ENCODE data around the gene REV3L. TPM values are rescaled to one million over a fixed set of nuclear protein-coding genes. Genes with fewer than 3 reads are reported as not detected.
"Not testable (repeated sequence)": the region's sequence is repeated elsewhere in the genome, so short reads cannot be mapped to it uniquely, and the experiment has no call there.

The REV3L gene
- total and polyA plus RNA-seq, 2 of the 8 experiments (the other 6 are each of a cell fraction or from before 2014, with no cell fraction given), result 2.1 to 6.6 TPM

- not testable (repeated sequence) for H4K5ac ChIP-seq (ENCODE audit: insufficient read length, low read depth, low read length); H4K8ac ChIP-seq (ENCODE audit: extremely low read depth, insufficient read depth, low read length); H2BK5ac ChIP-seq (ENCODE audit: low read depth, low read length); H3K27ac ChIP-seq (ENCODE audit: low read depth, low read length); H3K56ac ChIP-seq (replicated peaks; ENCODE audit: insufficient read length, low read depth, low read length); H3K4me1 ChIP-seq (replicated peaks in 1 of 4; ENCODE audit: control insufficient read depth in 3 of 4, insufficient read depth in 4 of 4, low read length in 3 of 4); H3K79me1 ChIP-seq (ENCODE audit: low read depth, low read length); H3K9me3 ChIP-seq (ENCODE audit: insufficient read depth in 2 of 2, low read depth in 1 of 2, low read length in 1 of 2); H3K14ac ChIP-seq (ENCODE audit: insufficient read length); H3K4me2 ChIP-seq (ENCODE audit: insufficient read depth in 1 of 2, low read depth in 2 of 2, low read length in 2 of 2); H2AFZ ChIP-seq (ENCODE audit: low read length); DNase-seq (ENCODE audit: low read depth in 1 of 2, low spot score in 2 of 2); H4K91ac ChIP-seq (replicated peaks; ENCODE audit: insufficient read length, low read length); H4K20me1 ChIP-seq (replicated peaks in 1 of 2; ENCODE audit: control insufficient read depth in 1 of 2, insufficient read depth in 2 of 2, low read length in 2 of 2); H2BK15ac ChIP-seq (ENCODE audit: low read length); H3K79me2 ChIP-seq (ENCODE audit: control insufficient read depth in 1 of 2, insufficient read depth in 2 of 2, low read length in 2 of 2); H2BK120ac ChIP-seq (replicated peaks; ENCODE audit: low read depth, low read length); H3K4ac ChIP-seq (replicated peaks; ENCODE audit: insufficient read length, low read depth, low read length); H3K9ac ChIP-seq (replicated peaks in 1 of 4; ENCODE audit: extremely low read depth in 1 of 4, low read depth in 3 of 4, low read length in 3 of 4); H2BK20ac ChIP-seq (ENCODE audit: low read length); H3K27me3 ChIP-seq (replicated peaks in 1 of 4; ENCODE audit: control insufficient read depth in 3 of 4, extremely low read depth in 1 of 4, insufficient read depth in 3 of 4, low read length in 3 of 4); H3K23me2 ChIP-seq (ENCODE audit: low read depth, low read length); H2AK5ac ChIP-seq (ENCODE audit: low read depth, low read length); H3K23ac ChIP-seq (ENCODE audit: insufficient read length); H2BK12ac ChIP-seq (ENCODE audit: low read depth, low read length); H3K36me3 ChIP-seq (ENCODE audit: control insufficient read depth in 2 of 4, insufficient read depth in 4 of 4, low read length in 3 of 4); H3K4me3 ChIP-seq (ENCODE audit: extremely low read depth in 1 of 4, insufficient read depth in 2 of 4, low read depth in 3 of 4, low read length in 4 of 4); H3K18ac ChIP-seq (ENCODE audit: extremely low read depth, low read length)
- CTCF ChIA-PET (ENCODE audit: partially characterized antibody), result interaction anchor here (0.6 to 2.0 kb wide), 4 partner anchors 9 to 345 kb away, joined by 3 to 4 read pairs (median 4); no protein-coding TSS in a partner anchor
- 88% methylated on average over 9 of the region's 9 CpGs; no CpG with 5 or more reads in 1 of the 2 experiments for WGBS, 2 experiments (ENCODE audit: extremely low coverage in 1 of 2, insufficient coverage in 1 of 2, insufficient read length in 1 of 2, insufficient replicate concordance in 2 of 2, low coverage in 1 of 2, low lambda C conversion rate in 2 of 2, missing lambda C conversion rate in 1 of 2)
- peak in 1 of 2 experiments; percentile 82; a peak in 1 of 3 replicates for TF ChIP-seq EP300 (IDR thresholded peaks at IDR 0.05; ENCODE audit: borderline replicate concordance in 1 of 2, low read depth in 2 of 2, low read length in 2 of 2)
- POLR2A ChIA-PET (ENCODE audit: partially characterized antibody), result interaction anchor here (0.6 to 1.6 kb wide), 2 partner anchors 10 to 13 kb away, joined by 3 to 4 read pairs; no protein-coding TSS in a partner anchor
- FAIRE-seq, result peak; percentile 7
Observed at GRCh38 chr6:111300938-111301800, 181.8 kb downstream of the REV3L start.

All from H1 (cell line).